IMR-90 (cell line): ENCODE results near the gene KRT80. TPM values are rescaled to one million over a fixed set of nuclear protein-coding genes. Genes with fewer than 3 reads are reported as not detected.

Experiments used
- ATAC-seq: fragments of 200-7000 bp; cut with Tn5 transposase; 2 replicates; pipeline ENCODE4 v1.9.1; 2020; ENCODE audit warnings: low read depth, mild to moderate bottlenecking, moderate library complexity
- BruUV-seq: library from RNA; stranded (reverse); fragments of 400-500 nt; replicated peaks from 2 replicates; lab custom pipeline; 2021; lab: Mats Ljungman, UMichigan
- CTCF ChIA-PET: fragments of 300-600 bp; formaldehyde crosslinking; extraction: SDS; loops from one replicate; lab custom pipeline; 2021; ENCODE audit warnings: antibody characterized with exemption; lab: Yijun Ruan, JAX
- POLR2A ChIA-PET: fragments of 300-600 bp; sonication (Branson Sonifier 250); formaldehyde crosslinking; loops from one replicate; lab custom pipeline; 2022; ENCODE audit warnings: antibody characterized with exemption; ENCODE audit not compliant: unreplicated experiment; lab: Charles Lee
- DNase-seq: peaks from one replicate; pipeline ENCODE4 v3.0.0; 2013
- H2AFZ ChIP-seq: replicated peaks from 2 replicates; pipeline ENCODE3; 2013; ENCODE audit warnings: low read length, mild to moderate bottlenecking; ENCODE audit not compliant: poor library complexity
- H2AK5ac ChIP-seq: 2 replicates; pipeline ENCODE4 v1.6.1; 2013; ENCODE audit warnings: low read depth, low read length, inconsistent platforms
- H2AK9ac ChIP-seq: replicated peaks from 2 replicates; pipeline ENCODE3; 2013; ENCODE audit warnings: mild to moderate bottlenecking, low read depth, low read length, moderate library complexity; ENCODE audit not compliant: poor library complexity
- H2BK120ac ChIP-seq: 2 replicates; pipeline ENCODE4 v1.6.1; 2013; ENCODE audit warnings: low read depth, low read length, inconsistent platforms
- H2BK15ac ChIP-seq: 3 replicates; pipeline ENCODE4 v1.6.1; 2013; ENCODE audit warnings: low read depth, low read length, inconsistent platforms
- H2BK20ac ChIP-seq: 2 replicates; pipeline ENCODE4 v1.6.1; 2013; ENCODE audit warnings: low read depth, mild to moderate bottlenecking, inconsistent platforms, low read length, moderate library complexity
- H2BK5ac ChIP-seq: 2 replicates; pipeline ENCODE4 v1.6.1; 2013; ENCODE audit warnings: mild to moderate bottlenecking, low read depth, low read length, inconsistent platforms; ENCODE audit not compliant: poor library complexity, severe bottlenecking
- H3K14ac ChIP-seq: replicated peaks from 2 replicates; pipeline ENCODE4 v1.6.1; 2013; ENCODE audit warnings: low read depth, low read length, inconsistent platforms
- H3K18ac ChIP-seq: 2 replicates; pipeline ENCODE4 v1.6.1; 2013; ENCODE audit warnings: low read depth, low read length, control low read depth
- H3K23ac ChIP-seq: 2 replicates; pipeline ENCODE4 v1.6.1; 2013; ENCODE audit warnings: low read depth, low read length, inconsistent platforms
- H3K27ac ChIP-seq: 2 replicates; pipeline ENCODE4 v1.5.1; 2013; ENCODE audit warnings: mild to moderate bottlenecking, control low read depth, low read length; ENCODE audit not compliant: insufficient read depth
- H3K27me3 ChIP-seq: 2 replicates; pipeline ENCODE4 v1.6.1; 2013; ENCODE audit warnings: low read length; ENCODE audit not compliant: control insufficient read depth, insufficient read depth
- H3K36me3 ChIP-seq: 2 replicates; pipeline ENCODE4 v1.6.1; 2013; ENCODE audit warnings: low read length, mixed read lengths; ENCODE audit not compliant: control insufficient read depth, insufficient read depth
- H3K4ac ChIP-seq: 2 replicates; pipeline ENCODE4 v1.6.1; 2013; ENCODE audit warnings: low read depth, low read length, inconsistent platforms
- H3K4me1 ChIP-seq: 2 replicates; pipeline ENCODE4 v1.6.1; 2013; ENCODE audit warnings: low read length, mixed read lengths; ENCODE audit not compliant: control insufficient read depth, insufficient read depth
- H3K4me2 ChIP-seq: 2 replicates; pipeline ENCODE4 v1.6.1; 2013; ENCODE audit warnings: low read depth, mild to moderate bottlenecking, control low read depth, low read length, moderate library complexity
- H3K4me3 ChIP-seq: 2 replicates; pipeline ENCODE4 v1.5.1; 2013; ENCODE audit warnings: low read depth, mild to moderate bottlenecking, control low read depth, low read length, moderate library complexity; ENCODE audit not compliant: insufficient read depth
- H3K56ac ChIP-seq: 2 replicates; pipeline ENCODE4 v1.6.1; 2013; ENCODE audit warnings: low read length, inconsistent platforms; ENCODE audit not compliant: insufficient read depth; ENCODE audit errors: extremely low read depth
- H3K79me1 ChIP-seq, 2 experiments: 2 replicates each; pipeline ENCODE4 v1.6.1; 2013; ENCODE audit warnings: low read length in 2 of 2, inconsistent platforms in 1 of 2, low read depth in 1 of 2
- H3K9ac ChIP-seq: 2 replicates; pipeline ENCODE4 v1.6.1; 2013; ENCODE audit warnings: low read depth, low read length, control low read depth
- H3K9me1 ChIP-seq: 2 replicates; pipeline ENCODE4 v1.6.1; 2013; ENCODE audit warnings: low read length, inconsistent platforms; ENCODE audit not compliant: insufficient read depth
- H3K9me3 ChIP-seq: 2 replicates; pipeline ENCODE4 v1.6.1; 2013; ENCODE audit warnings: low read length; ENCODE audit not compliant: control insufficient read depth, insufficient read depth
- H4K20me1 ChIP-seq: 2 replicates; pipeline ENCODE4 v1.6.1; 2013; ENCODE audit warnings: low read length, inconsistent platforms; ENCODE audit not compliant: insufficient read depth
- H4K5ac ChIP-seq: 2 replicates; pipeline ENCODE4 v1.6.1; 2013; ENCODE audit warnings: mild to moderate bottlenecking, low read depth, low read length, control low read depth
- H4K8ac ChIP-seq, 2 experiments: 2 replicates each; pipeline ENCODE4 v1.6.1; 2013; ENCODE audit warnings: low read depth in 2 of 2, low read length in 2 of 2, control low read depth in 1 of 2, inconsistent platforms in 1 of 2
- H4K91ac ChIP-seq: 2 replicates; pipeline ENCODE4 v1.6.1; 2013; ENCODE audit warnings: low read depth, low read length, inconsistent platforms; ENCODE audit not compliant: insufficient read depth
- CEBPB ChIP-seq: IDR thresholded peaks from 2 replicates; pipeline ENCODE4 v1.6.1; 2012; ENCODE audit warnings: low read depth, low read length, improper control_type of control experiment
- MXI1 ChIP-seq: IDR thresholded peaks from 2 replicates; pipeline ENCODE4 v1.6.1; 2012; ENCODE audit warnings: low read depth, mild to moderate bottlenecking, low read length, moderate library complexity, borderline replicate concordance
- RAD21 ChIP-seq: IDR thresholded peaks from 2 replicates; pipeline ENCODE4 v1.6.1; 2012; ENCODE audit warnings: low read length, improper control_type of control experiment
- RFX5 ChIP-seq: IDR thresholded peaks from 2 replicates; pipeline ENCODE4 v1.8.0; 2012; ENCODE audit warnings: low read depth, mild to moderate bottlenecking, low read length, moderate library complexity
- WGBS, 2 experiments: methylation state at CpG; one replicate each; pipeline versions ENCODE4 v1.1.5 to v1.1.7; 2013; ENCODE audit warnings: missing lambda C conversion rate in 2 of 2; ENCODE audit not compliant: insufficient read length in 1 of 2; ENCODE audit errors: extremely low coverage in 2 of 2; 5-methylcytosine and 5-hydroxymethylcytosine counted together
- dilution Hi-C: fragments of 300-500 bp; cut with HindIII; formaldehyde crosslinking; loops from one replicate; pipeline ENCODE4 v1.14.3; 2018; ENCODE audit warnings: low sequenced_read_pairs; ENCODE audit not compliant: unreplicated experiment
- in situ Hi-C: fragments of 300-500 bp; cut with MboI; formaldehyde crosslinking; loops from 3 replicates; pipeline ENCODE4 v1.14.3; 2019; ENCODE audit warnings: low sequenced_read_pairs, inconsistent platforms, mixed read lengths
- intact Hi-C: fragments of 100-400 bp; cut with micrococcal nuclease; formaldehyde crosslinking; loops from 2 replicates; pipeline ENCODE4 v1.10.0; 2022
- polyA plus RNA-seq, 3 experiments: library from polyadenylated mRNA; depleted of rRNA; stranded (reverse); fragments of >200 nt; gene quantifications; 2 replicates each; pipeline ENCODE4 v1.2.3, GENCODE V29; 2012; ENCODE audit warnings: low replicate concordance in 1 of 3
- total RNA-seq: library from RNA; depleted of rRNA; stranded (reverse); fragments of >200 nt; gene quantifications from 2 replicates; pipeline ENCODE4 v1.2.3, GENCODE V29; 2012
- TF ChIP-seq, protein P1 (sequence below): conservative IDR thresholded peaks from 2 replicates; pipeline ENCODE4 v1.5.1; 2012; ENCODE audit warnings: mild to moderate bottlenecking, low read depth, low read length, improper control_type of control experiment
- TF ChIP-seq, protein P2 (sequence below): fragments of 150-350 bp; IDR thresholded peaks from 2 replicates; pipeline ENCODE4 v1.6.1; 2016; ENCODE audit warnings: low read depth, mild to moderate bottlenecking, low read length, moderate library complexity, borderline replicate concordance

The KRT80 gene
- total and polyA plus RNA-seq, 2 of the 4 experiments (the other 2 are of a cell fraction) = 0.54 to 3.4 TPM

DNA sequence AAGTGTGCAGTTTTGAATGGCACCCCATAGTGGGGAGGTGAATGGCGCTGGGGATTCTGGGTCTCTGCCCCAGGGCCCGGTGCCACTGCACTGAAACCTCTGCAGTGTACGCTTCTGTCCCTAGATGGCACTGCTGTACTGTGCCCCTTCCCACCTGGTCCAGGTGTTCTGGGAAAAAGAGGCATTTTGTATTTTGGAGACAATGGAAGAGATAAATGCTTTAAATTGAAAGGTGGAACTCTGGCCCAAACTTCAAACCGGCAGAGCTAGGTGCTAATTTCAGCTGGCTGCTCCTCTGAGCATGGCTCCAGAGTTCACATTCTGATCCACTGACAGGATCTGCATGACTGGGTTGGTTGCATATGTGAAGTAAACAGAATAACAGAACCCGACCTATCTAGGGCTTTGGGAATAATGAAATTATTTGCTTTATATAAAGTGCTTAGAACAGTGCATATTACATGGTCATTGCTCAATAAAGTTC lies 52.2 kb downstream of the KRT80 start:
- no TSS peak for BruUV-seq
- CTCF ChIA-PET = interaction anchor here (1.1 to 1.2 kb wide), 2 partner anchors 18 to 188 kb away, joined by 3 to 4 read pairs; no protein-coding TSS in a partner anchor

More for the DNA sequence above, 52.2 kb downstream of the KRT80 start:
- Histone ChIP-seq H3K9me3 (no peaks in the 10 kb centered on the region), H2BK120ac (no peak overlapping the region), H3K27ac (no peak overlapping the region), H3K14ac (no peak overlapping the region), H4K20me1 (no peaks in the 10 kb centered on the region), H2BK15ac (no peak overlapping the region), H4K91ac (no peak overlapping the region), H2BK20ac (0 out of 2 replicates have a peak overlapping the region, but pooled peaks have one; percentile 5), H3K4me2 (no peak overlapping the region), H3K36me3 (no peaks in the 10 kb centered on the region), H3K9ac (no peak overlapping the region), H3K18ac (no peak overlapping the region), H3K23ac (no peak overlapping the region), H3K56ac (no peak overlapping the region), H2AFZ (peak overlapping the region; percentile 58), H3K27me3 (peaks cover 4% of the 10 kb centered on the region), H3K4me1 (peaks cover 7% of the 10 kb centered on the region), H3K9me1 (peaks cover 9% of the 10 kb centered on the region; the same call in 1 of the 2 replicates), H4K8ac (no peak overlapping the region), H4K5ac (no peak overlapping the region), H3K4me3 (no peak overlapping the region), H3K79me1 (no peaks in the 10 kb centered on the region), H2AK5ac (no peak overlapping the region), H3K4ac (no peak overlapping the region), H2BK5ac (no peak overlapping the region), H2AK9ac (no peak overlapping the region)
- WGBS, 2 experiments = 20% methylated on average over 3 of the region's 5 CpGs; no CpG with 5 or more reads in 1 of the 2 experiments
- in situ Hi-C loops = no loop called here
- DNase-seq = peak; percentile 55
- peak; percentile 60 for ATAC-seq
- intact Hi-C loops = no loop called here
- POLR2A ChIA-PET = no interaction called here
- dilution Hi-C loops = no loop called here
- TF ChIP-seq, protein P1, sequence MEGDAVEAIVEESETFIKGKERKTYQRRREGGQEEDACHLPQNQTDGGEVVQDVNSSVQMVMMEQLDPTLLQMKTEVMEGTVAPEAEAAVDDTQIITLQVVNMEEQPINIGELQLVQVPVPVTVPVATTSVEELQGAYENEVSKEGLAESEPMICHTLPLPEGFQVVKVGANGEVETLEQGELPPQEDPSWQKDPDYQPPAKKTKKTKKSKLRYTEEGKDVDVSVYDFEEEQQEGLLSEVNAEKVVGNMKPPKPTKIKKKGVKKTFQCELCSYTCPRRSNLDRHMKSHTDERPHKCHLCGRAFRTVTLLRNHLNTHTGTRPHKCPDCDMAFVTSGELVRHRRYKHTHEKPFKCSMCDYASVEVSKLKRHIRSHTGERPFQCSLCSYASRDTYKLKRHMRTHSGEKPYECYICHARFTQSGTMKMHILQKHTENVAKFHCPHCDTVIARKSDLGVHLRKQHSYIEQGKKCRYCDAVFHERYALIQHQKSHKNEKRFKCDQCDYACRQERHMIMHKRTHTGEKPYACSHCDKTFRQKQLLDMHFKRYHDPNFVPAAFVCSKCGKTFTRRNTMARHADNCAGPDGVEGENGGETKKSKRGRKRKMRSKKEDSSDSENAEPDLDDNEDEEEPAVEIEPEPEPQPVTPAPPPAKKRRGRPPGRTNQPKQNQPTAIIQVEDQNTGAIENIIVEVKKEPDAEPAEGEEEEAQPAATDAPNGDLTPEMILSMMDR = peak; percentile 51
- TF ChIP-seq, protein P2, sequence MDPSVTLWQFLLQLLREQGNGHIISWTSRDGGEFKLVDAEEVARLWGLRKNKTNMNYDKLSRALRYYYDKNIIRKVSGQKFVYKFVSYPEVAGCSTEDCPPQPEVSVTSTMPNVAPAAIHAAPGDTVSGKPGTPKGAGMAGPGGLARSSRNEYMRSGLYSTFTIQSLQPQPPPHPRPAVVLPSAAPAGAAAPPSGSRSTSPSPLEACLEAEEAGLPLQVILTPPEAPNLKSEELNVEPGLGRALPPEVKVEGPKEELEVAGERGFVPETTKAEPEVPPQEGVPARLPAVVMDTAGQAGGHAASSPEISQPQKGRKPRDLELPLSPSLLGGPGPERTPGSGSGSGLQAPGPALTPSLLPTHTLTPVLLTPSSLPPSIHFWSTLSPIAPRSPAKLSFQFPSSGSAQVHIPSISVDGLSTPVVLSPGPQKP = no peak
- TF ChIP-seq RAD21 = peak; percentile 32
- TF ChIP-seq RFX5 = no peak
- TF ChIP-seq MXI1 = no peak
- TF ChIP-seq CEBPB = peak; percentile 68
